MM.1S (cell line): ENCODE results near the gene SNW1.

Experiments
- CTCF ChIP-seq: fragments of 300-600 bp; sonication (generic); IDR thresholded peaks from 2 replicates; pipeline ENCODE4 v1.5.1; 2016; ENCODE audit warnings: antibody characterized with exemption, low read length, mixed read lengths
- EZH2 ChIP-seq: fragments of 300-600 bp; sonication (generic); optimal IDR thresholded peaks from 2 replicates; pipeline ENCODE3; 2017; ENCODE audit warnings: low read depth, mild to moderate bottlenecking, antibody characterized with exemption, low read length, mixed read lengths
- EZH2phosphoT487 ChIP-seq: fragments of 300-600 bp; sonication (generic); IDR thresholded peaks from 2 replicates; pipeline ENCODE4 v1.6.1; 2018; ENCODE audit warnings: antibody characterized with exemption, low read length

GRCh38 chr14:77791225-77791600, 30.3 kb upstream of the SNW1 start:
- no peak for TF ChIP-seq CTCF
- no peak for TF ChIP-seq EZH2
- no peak for TF ChIP-seq EZH2phosphoT487
